HL-60 (cell line): ENCODE measurements around the gene OR8G1.

ENCODE experiments used
- DNase-seq, 2 experiments: peaks; one replicate each; pipeline ENCODE4 v3.0.0-alpha.2; 2010 to 2020; ENCODE audit warnings: low read depth in 1 of 2, low spot score in 1 of 2
- H3K27ac ChIP-seq: fragments of 250-450 bp; sonication (Bioruptor Pico); replicated peaks from 2 replicates; pipeline ENCODE4 v1.5.1; 2020; ENCODE audit warnings: mild to moderate bottlenecking, moderate library complexity
- H3K27me3 ChIP-seq: fragments of 250-450 bp; sonication (Bioruptor Pico); 2 replicates; pipeline ENCODE4 v1.5.1; 2021; ENCODE audit warnings: mild to moderate bottlenecking, moderate library complexity; ENCODE audit not compliant: insufficient read depth, poor library complexity, severe bottlenecking
- H3K4me3 ChIP-seq: replicated peaks from 2 replicates; pipeline ENCODE4 v1.5.1; 2011; ENCODE audit warnings: mild to moderate bottlenecking, control low read depth, low read length; ENCODE audit not compliant: insufficient read depth
- GABPA ChIP-seq: IDR thresholded peaks from 2 replicates; pipeline ENCODE4 v1.6.1; 2012; ENCODE audit warnings: low read depth
- POLR2AphosphoS5 ChIP-seq: IDR thresholded peaks from 2 replicates; pipeline ENCODE4 v1.6.1; 2012; ENCODE audit warnings: low read depth
- SPI1 ChIP-seq: IDR thresholded peaks from 2 replicates; pipeline ENCODE4 v1.6.1; 2012; ENCODE audit warnings: low read depth, mild to moderate bottlenecking, borderline replicate concordance
- TF ChIP-seq, protein P1 (sequence below): IDR thresholded peaks from one replicate; pipeline ENCODE4 v1.5.1; 2011; ENCODE audit warnings: low read length, control low read depth, inconsistent platforms; ENCODE audit not compliant: insufficient read depth
- TF ChIP-seq, protein P2 (sequence below): IDR thresholded peaks from 2 replicates; pipeline ENCODE4 v1.6.1; 2012; ENCODE audit warnings: low read depth; ENCODE audit not compliant: insufficient replicate concordance

Gene OR8G1

DNA sequence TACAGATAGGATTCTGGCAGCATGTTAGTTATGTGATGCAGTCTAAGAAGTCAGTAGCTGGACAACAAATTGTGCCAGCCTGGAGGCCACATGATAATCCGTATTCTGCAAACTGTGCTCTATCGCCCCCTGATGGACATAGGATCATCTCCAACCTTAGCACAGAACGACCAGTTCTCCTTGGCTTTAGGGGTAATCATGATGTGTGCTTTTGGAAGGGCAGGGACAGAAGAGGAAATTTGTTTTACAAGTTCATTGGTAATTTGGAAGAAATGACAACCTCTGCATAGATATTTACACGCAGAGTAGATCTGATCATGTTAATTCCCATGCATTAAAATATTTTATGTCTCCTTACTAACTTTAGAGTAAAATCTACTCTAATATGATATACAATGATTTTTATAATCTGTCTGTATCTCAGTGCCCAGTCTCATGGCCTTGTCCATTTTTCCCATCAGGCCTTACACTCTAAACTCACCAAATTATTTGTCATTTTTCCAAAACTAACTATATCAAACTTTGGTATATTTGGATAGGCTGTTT, 45.6 kb upstream of the OR8G1 start:
- Histone ChIP-seq H3K27me3 (no peaks in the 10 kb centered on the region), H3K27ac (no peak overlapping the region), H3K4me3 (no peak overlapping the region)
- TF ChIP-seq, protein P1, sequence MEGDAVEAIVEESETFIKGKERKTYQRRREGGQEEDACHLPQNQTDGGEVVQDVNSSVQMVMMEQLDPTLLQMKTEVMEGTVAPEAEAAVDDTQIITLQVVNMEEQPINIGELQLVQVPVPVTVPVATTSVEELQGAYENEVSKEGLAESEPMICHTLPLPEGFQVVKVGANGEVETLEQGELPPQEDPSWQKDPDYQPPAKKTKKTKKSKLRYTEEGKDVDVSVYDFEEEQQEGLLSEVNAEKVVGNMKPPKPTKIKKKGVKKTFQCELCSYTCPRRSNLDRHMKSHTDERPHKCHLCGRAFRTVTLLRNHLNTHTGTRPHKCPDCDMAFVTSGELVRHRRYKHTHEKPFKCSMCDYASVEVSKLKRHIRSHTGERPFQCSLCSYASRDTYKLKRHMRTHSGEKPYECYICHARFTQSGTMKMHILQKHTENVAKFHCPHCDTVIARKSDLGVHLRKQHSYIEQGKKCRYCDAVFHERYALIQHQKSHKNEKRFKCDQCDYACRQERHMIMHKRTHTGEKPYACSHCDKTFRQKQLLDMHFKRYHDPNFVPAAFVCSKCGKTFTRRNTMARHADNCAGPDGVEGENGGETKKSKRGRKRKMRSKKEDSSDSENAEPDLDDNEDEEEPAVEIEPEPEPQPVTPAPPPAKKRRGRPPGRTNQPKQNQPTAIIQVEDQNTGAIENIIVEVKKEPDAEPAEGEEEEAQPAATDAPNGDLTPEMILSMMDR = peak; percentile 75
- TF ChIP-seq, protein P2, sequence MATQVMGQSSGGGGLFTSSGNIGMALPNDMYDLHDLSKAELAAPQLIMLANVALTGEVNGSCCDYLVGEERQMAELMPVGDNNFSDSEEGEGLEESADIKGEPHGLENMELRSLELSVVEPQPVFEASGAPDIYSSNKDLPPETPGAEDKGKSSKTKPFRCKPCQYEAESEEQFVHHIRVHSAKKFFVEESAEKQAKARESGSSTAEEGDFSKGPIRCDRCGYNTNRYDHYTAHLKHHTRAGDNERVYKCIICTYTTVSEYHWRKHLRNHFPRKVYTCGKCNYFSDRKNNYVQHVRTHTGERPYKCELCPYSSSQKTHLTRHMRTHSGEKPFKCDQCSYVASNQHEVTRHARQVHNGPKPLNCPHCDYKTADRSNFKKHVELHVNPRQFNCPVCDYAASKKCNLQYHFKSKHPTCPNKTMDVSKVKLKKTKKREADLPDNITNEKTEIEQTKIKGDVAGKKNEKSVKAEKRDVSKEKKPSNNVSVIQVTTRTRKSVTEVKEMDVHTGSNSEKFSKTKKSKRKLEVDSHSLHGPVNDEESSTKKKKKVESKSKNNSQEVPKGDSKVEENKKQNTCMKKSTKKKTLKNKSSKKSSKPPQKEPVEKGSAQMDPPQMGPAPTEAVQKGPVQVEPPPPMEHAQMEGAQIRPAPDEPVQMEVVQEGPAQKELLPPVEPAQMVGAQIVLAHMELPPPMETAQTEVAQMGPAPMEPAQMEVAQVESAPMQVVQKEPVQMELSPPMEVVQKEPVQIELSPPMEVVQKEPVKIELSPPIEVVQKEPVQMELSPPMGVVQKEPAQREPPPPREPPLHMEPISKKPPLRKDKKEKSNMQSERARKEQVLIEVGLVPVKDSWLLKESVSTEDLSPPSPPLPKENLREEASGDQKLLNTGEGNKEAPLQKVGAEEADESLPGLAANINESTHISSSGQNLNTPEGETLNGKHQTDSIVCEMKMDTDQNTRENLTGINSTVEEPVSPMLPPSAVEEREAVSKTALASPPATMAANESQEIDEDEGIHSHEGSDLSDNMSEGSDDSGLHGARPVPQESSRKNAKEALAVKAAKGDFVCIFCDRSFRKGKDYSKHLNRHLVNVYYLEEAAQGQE = no peak
- peak; percentile 23 to 60 for DNase-seq

DNA sequence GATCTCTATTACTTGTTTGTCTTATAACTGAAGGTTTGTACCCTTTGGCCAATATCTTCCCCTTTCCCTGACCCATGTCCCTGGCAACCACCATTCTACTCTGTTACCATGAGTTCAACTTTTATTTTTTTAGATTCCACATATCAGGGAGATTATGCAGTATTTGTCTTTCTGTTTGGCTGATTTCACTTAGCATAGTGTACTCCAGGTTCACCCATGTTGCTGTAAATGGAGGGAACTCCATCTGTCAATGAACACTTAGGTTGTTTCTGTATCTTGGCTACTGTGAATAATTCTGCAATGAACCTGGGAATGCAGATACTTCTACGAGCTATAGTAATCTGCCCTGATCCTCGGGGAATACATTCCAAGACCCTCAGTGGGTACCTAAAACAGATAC, 42.9 kb upstream of the OR8G1 start:
- no peak for DNase-seq
- TF ChIP-seq SPI1 = no peak
- TF ChIP-seq, protein P1 = no peak
- no peak for TF ChIP-seq POLR2AphosphoS5
- TF ChIP-seq GABPA = no peak
- TF ChIP-seq, protein P2 = no peak
- H3K27ac ChIP-seq = no peak overlapping the region
- H3K27me3 ChIP-seq = no peaks in the 10 kb centered on the region
- no peak overlapping the region for H3K4me3 ChIP-seq

- TF ChIP-seq, protein P2 = no peak
- TF ChIP-seq, protein P1 = no peak
- TF ChIP-seq SPI1 (no peak), GABPA (no peak), POLR2AphosphoS5 (no peak)
- no peak for DNase-seq
- Histone ChIP-seq H3K27ac (no peak overlapping the region), H3K4me3 (no peak overlapping the region), H3K27me3 (no peaks in the 10 kb centered on the region)
Observed at GRCh38 chr11:124198897-124199296, 42.0 kb upstream of the OR8G1 start.
